B cell (primary cell): ENCODE results near the gene PALD1.

Source experiments
- EZH2 ChIP-seq: IDR thresholded peaks from 2 replicates; pipeline ENCODE4 v1.6.1; 2012; ENCODE audit warnings: borderline replicate concordance, low read depth, mild to moderate bottlenecking, moderate library complexity, low read length; ENCODE audit not compliant: insufficient read depth, poor library complexity, severe bottlenecking
- TF ChIP-seq, protein P1 (sequence below): fragments of 200-600 bp; IDR thresholded peaks from one replicate; pipeline ENCODE4 v1.8.0; 2022; ENCODE audit warnings: antibody characterized with exemption, mild to moderate bottlenecking

DNA sequence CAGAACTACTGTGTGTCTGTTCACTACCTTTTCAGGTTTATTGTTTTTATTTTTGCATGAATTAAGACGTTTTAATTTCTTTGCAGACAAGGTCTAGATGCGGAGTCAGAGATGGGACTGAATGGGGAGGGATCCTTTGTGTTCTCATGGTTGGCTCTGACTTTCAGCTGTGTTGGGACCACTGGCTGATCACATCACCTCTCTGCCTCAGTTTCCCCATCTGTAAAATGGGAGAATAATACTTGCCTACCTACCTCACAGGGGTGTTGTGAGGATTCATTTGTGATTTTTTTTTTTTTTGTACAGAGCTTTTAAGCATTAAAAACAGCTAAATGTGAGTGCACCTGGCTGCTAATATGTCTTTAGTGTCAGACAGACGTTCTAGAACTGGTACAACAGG is 89.5 kb downstream of the PALD1 start:
- TF ChIP-seq, protein P1, sequence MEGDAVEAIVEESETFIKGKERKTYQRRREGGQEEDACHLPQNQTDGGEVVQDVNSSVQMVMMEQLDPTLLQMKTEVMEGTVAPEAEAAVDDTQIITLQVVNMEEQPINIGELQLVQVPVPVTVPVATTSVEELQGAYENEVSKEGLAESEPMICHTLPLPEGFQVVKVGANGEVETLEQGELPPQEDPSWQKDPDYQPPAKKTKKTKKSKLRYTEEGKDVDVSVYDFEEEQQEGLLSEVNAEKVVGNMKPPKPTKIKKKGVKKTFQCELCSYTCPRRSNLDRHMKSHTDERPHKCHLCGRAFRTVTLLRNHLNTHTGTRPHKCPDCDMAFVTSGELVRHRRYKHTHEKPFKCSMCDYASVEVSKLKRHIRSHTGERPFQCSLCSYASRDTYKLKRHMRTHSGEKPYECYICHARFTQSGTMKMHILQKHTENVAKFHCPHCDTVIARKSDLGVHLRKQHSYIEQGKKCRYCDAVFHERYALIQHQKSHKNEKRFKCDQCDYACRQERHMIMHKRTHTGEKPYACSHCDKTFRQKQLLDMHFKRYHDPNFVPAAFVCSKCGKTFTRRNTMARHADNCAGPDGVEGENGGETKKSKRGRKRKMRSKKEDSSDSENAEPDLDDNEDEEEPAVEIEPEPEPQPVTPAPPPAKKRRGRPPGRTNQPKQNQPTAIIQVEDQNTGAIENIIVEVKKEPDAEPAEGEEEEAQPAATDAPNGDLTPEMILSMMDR = no peak
- TF ChIP-seq EZH2 = no peak
